Keratinocyte (primary cell): ENCODE results near the gene LRP1B. TPM values are rescaled to one million over a fixed set of nuclear protein-coding genes. Genes with fewer than 3 reads are reported as not detected.

Experiments
- DNase-seq: peaks from one replicate; pipeline ENCODE4 v3.0.0-alpha.2; 2011; ENCODE audit warnings: low read depth, missing footprints, low spot score
- FAIRE-seq: peaks from 2 replicates; lab custom pipeline; 2011; peaks lifted over from hg19 to GRCh38; lab: Jason Lieb, UNC
- H2AFZ ChIP-seq: 2 replicates; pipeline ENCODE4 v1.6.0; 2012; ENCODE audit warnings: low read length, control low read depth, inconsistent platforms; ENCODE audit not compliant: control insufficient read depth
- H3K27ac ChIP-seq: 2 replicates; pipeline ENCODE4 v1.5.1; 2011; ENCODE audit warnings: low read length; ENCODE audit not compliant: control insufficient read depth, insufficient read depth
- H3K27me3 ChIP-seq: 3 replicates; pipeline ENCODE4 v1.6.0; 2011; ENCODE audit warnings: low read length; ENCODE audit not compliant: control insufficient read depth, insufficient read depth; ENCODE audit errors: extremely low read depth
- H3K36me3 ChIP-seq, 2 experiments: 2 replicates in 1 of 2; 3 replicates in 1 of 2; pipeline ENCODE4 v1.5.1; 2011; ENCODE audit warnings: low read length in 2 of 2, mild to moderate bottlenecking in 1 of 2; ENCODE audit not compliant: control insufficient read depth in 2 of 2, insufficient read depth in 2 of 2; ENCODE audit errors: extremely low read depth in 1 of 2
- H3K4me1 ChIP-seq: 3 replicates; pipeline ENCODE4 v1.5.1; 2011; ENCODE audit warnings: low read length; ENCODE audit not compliant: control insufficient read depth, insufficient read depth; ENCODE audit errors: extremely low read depth
- H3K4me2 ChIP-seq: 3 replicates; pipeline ENCODE4 v1.6.0; 2011; ENCODE audit warnings: low read depth, low read length; ENCODE audit not compliant: control insufficient read depth, insufficient read depth; ENCODE audit errors: extremely low read depth
- H3K4me3 ChIP-seq, 3 experiments: fragments of 200-600 bp in 1 of 3; sonication (generic) in 1 of 3; 2 replicates in 2 of 3; 3 replicates in 1 of 3; pipeline ENCODE4 v1.5.1; 2011 to 2016; ENCODE audit warnings: low read length in 3 of 3, mild to moderate bottlenecking in 3 of 3, control low read depth in 2 of 3, inconsistent platforms in 1 of 3, low read depth in 1 of 3, mixed read lengths in 1 of 3, mixed run types in 1 of 3, moderate library complexity in 1 of 3; ENCODE audit not compliant: control insufficient read depth in 2 of 3, insufficient read depth in 2 of 3; ENCODE audit errors: extremely low read depth in 1 of 3
- H3K79me2 ChIP-seq: 2 replicates; pipeline ENCODE4 v1.6.0; 2012; ENCODE audit warnings: low read length; ENCODE audit not compliant: control insufficient read depth, insufficient read depth
- H3K9ac ChIP-seq: 3 replicates; pipeline ENCODE4 v1.6.0; 2011; ENCODE audit warnings: low read length; ENCODE audit not compliant: control insufficient read depth, insufficient read depth; ENCODE audit errors: extremely low read depth
- H3K9me1 ChIP-seq: 3 replicates; pipeline ENCODE4 v1.6.0; 2011; ENCODE audit warnings: low read length; ENCODE audit not compliant: control insufficient read depth, insufficient read depth; ENCODE audit errors: extremely low read depth
- H3K9me3 ChIP-seq: 2 replicates; pipeline ENCODE4 v1.5.1; 2012; ENCODE audit warnings: low read depth, low read length; ENCODE audit not compliant: control insufficient read depth
- H4K20me1 ChIP-seq: 3 replicates; pipeline ENCODE4 v1.6.0; 2011; ENCODE audit warnings: low read length; ENCODE audit not compliant: control insufficient read depth, insufficient read depth; ENCODE audit errors: extremely low read depth
- EZH2 ChIP-seq: IDR thresholded peaks from one replicate; pipeline ENCODE4 v1.6.1; 2012; ENCODE audit warnings: inconsistent platforms, mild to moderate bottlenecking, low read length, moderate library complexity
- dilution Hi-C: fragments of 300-500 bp; cut with MboI; formaldehyde crosslinking; loops from one replicate; pipeline ENCODE4 v1.7.0; 2020; ENCODE audit warnings: low sequenced_read_pairs; ENCODE audit not compliant: extremely low pct_ligation_motif_present
- polyA plus RNA-seq, 5 experiments: library from polyadenylated mRNA; depleted of rRNA in 3 of 5; stranded (reverse) in 3 of 5; stranded (forward) in 1 of 5; unstranded in 1 of 5; fragments of >200 nt; gene quantifications; 1 replicate in 1 of 5; 2 replicates in 3 of 5; 3 replicates in 1 of 5; pipeline versions ENCODE4 v1.2.1 to v1.2.3, GENCODE V29; 2011 to 2012; ENCODE audit warnings: missing spikeins in 2 of 5, low read depth in 1 of 5, low replicate concordance in 1 of 5
- TF ChIP-seq, protein P1 (sequence below), 3 experiments: IDR thresholded peaks in 1 of 3; conservative IDR thresholded peaks in 1 of 3; optimal IDR thresholded peaks in 1 of 3; 2 replicates in 2 of 3; 3 replicates in 1 of 3; pipeline versions ENCODE3 to v1.5.1; 2011; ENCODE audit warnings: low read length in 3 of 3, mild to moderate bottlenecking in 3 of 3, moderate library complexity in 2 of 3, control low read depth in 1 of 3, inconsistent platforms in 1 of 3; ENCODE audit not compliant: insufficient read depth in 2 of 3; ENCODE audit errors: extremely low read depth in 1 of 3

LRP1B gene
- polyA plus RNA-seq, 1 donor (not counting 4 experiments of a cell fraction or from before 2014, with no cell fraction given) = not detected

DNA sequence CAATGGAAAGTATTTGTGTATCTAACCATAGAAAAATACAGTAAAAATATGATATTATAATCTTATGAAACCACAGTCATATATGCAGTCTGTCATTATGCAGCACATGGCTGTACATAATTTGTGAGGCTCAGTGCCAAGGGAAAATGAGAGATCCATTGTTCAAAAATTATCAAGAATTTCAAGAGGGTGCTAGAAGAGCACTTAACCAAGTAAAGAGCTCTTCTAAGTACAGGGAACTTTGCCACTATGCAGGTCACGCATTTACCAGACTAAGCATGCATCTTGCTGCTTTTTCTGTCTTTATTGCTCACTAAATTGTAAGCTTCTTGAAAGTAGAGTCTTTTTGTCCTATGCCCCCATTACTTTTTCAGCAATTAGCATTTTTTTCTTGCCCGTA, 438.0 kb downstream of the LRP1B start:
- H3K36me3 ChIP-seq = no peaks in the 10 kb centered on the region
- H3K9ac ChIP-seq = no peak overlapping the region
- H4K20me1 ChIP-seq = no peaks in the 10 kb centered on the region
- DNase-seq (no peak), FAIRE-seq (no peak)
- no peaks in the 10 kb centered on the region for H3K9me3 ChIP-seq
- no peaks in the 10 kb centered on the region for H3K79me2 ChIP-seq
- TF ChIP-seq, protein P1, sequence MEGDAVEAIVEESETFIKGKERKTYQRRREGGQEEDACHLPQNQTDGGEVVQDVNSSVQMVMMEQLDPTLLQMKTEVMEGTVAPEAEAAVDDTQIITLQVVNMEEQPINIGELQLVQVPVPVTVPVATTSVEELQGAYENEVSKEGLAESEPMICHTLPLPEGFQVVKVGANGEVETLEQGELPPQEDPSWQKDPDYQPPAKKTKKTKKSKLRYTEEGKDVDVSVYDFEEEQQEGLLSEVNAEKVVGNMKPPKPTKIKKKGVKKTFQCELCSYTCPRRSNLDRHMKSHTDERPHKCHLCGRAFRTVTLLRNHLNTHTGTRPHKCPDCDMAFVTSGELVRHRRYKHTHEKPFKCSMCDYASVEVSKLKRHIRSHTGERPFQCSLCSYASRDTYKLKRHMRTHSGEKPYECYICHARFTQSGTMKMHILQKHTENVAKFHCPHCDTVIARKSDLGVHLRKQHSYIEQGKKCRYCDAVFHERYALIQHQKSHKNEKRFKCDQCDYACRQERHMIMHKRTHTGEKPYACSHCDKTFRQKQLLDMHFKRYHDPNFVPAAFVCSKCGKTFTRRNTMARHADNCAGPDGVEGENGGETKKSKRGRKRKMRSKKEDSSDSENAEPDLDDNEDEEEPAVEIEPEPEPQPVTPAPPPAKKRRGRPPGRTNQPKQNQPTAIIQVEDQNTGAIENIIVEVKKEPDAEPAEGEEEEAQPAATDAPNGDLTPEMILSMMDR (optimal IDR thresholded peaks at IDR 0.05 in 1 of 3, IDR thresholded peaks at IDR 0.05 in 1 of 3, conservative IDR thresholded peaks at IDR 0.05 in 1 of 3; ENCODE audit: extremely low read depth in 1 of 3, insufficient read depth in 2 of 3, low read length in 3 of 3) = no peak
- TF ChIP-seq EZH2 = no peak
- no peaks in the 10 kb centered on the region for H3K4me1 ChIP-seq
- no peak overlapping the region for H3K4me3 ChIP-seq
- no peak overlapping the region for H2AFZ ChIP-seq
- no peak overlapping the region for H3K4me2 ChIP-seq
- dilution Hi-C loops = no loop called here
- no peaks in the 10 kb centered on the region for H3K9me1 ChIP-seq
- H3K27ac ChIP-seq = no peak overlapping the region
- no peaks in the 10 kb centered on the region for H3K27me3 ChIP-seq

DNA sequence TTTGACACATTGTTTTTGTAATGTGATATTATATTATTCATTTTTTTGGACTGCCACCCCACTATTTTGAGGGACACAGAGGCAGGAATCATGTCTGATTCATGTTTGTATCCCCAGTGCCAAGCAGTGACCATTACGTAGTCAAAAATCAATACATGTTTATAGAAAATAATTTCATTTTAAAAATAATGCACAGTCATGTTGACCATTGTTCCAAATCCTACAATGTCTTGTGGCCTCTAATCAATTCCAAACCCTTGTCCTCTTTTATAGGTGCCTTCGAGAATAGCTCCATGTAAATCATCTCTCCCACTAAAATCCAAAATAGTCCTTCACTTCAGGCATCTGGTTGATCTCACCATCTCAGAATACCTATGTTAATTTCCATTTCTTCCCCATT, 454.7 kb downstream of the LRP1B start:
- no peak for DNase-seq
- no peaks in the 10 kb centered on the region for H3K36me3 ChIP-seq
- no peak overlapping the region for H3K4me3 ChIP-seq
- no peak for TF ChIP-seq EZH2
- TF ChIP-seq, protein P1 (optimal IDR thresholded peaks at IDR 0.05 in 1 of 3, IDR thresholded peaks at IDR 0.05 in 1 of 3, conservative IDR thresholded peaks at IDR 0.05 in 1 of 3; ENCODE audit: extremely low read depth in 1 of 3, insufficient read depth in 2 of 3, low read length in 3 of 3) = no peak
- H4K20me1 ChIP-seq = no peaks in the 10 kb centered on the region
- H3K9me1 ChIP-seq = no peaks in the 10 kb centered on the region
- no peak overlapping the region for H3K27ac ChIP-seq
- H3K79me2 ChIP-seq = no peaks in the 10 kb centered on the region
- H3K4me2 ChIP-seq = no peak overlapping the region
- no peaks in the 10 kb centered on the region for H3K9me3 ChIP-seq
- dilution Hi-C loops = no loop called here
- no peaks in the 10 kb centered on the region for H3K27me3 ChIP-seq
- H2AFZ ChIP-seq = no peak overlapping the region
- FAIRE-seq = no peak
- no peak overlapping the region for H3K9ac ChIP-seq
- H3K4me1 ChIP-seq = no peaks in the 10 kb centered on the region
